DLD1 (cell line): Measurements from ENCODE around the gene ADSS2.

Experiments
- in situ Hi-C: cut with HindIII; loops from 2 replicates; pipeline ENCODE4 v1.10.0; 2017; ENCODE audit warnings: low sequenced_read_pairs

Gene ADSS2

DNA sequence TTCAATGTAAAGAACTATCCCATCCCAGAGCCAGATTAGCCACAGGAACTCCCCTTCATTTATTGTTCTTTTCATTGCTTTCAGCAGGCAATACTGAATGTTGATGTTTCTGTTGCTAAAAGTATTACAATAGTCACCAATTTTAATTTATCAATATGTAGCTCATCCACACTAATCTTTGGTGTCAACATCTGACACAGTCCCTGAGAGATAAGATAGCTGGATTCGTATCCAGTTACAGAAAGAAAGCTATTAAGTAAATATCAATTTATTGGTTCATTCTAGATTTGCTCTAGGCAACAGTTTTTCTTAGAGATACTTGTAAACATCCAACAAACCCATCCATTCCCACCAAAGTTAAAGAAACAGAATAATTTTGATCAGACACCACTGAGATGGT is 4.7 kb downstream of the ADSS2 start:
- in situ Hi-C loops = no loop called here

DNA sequence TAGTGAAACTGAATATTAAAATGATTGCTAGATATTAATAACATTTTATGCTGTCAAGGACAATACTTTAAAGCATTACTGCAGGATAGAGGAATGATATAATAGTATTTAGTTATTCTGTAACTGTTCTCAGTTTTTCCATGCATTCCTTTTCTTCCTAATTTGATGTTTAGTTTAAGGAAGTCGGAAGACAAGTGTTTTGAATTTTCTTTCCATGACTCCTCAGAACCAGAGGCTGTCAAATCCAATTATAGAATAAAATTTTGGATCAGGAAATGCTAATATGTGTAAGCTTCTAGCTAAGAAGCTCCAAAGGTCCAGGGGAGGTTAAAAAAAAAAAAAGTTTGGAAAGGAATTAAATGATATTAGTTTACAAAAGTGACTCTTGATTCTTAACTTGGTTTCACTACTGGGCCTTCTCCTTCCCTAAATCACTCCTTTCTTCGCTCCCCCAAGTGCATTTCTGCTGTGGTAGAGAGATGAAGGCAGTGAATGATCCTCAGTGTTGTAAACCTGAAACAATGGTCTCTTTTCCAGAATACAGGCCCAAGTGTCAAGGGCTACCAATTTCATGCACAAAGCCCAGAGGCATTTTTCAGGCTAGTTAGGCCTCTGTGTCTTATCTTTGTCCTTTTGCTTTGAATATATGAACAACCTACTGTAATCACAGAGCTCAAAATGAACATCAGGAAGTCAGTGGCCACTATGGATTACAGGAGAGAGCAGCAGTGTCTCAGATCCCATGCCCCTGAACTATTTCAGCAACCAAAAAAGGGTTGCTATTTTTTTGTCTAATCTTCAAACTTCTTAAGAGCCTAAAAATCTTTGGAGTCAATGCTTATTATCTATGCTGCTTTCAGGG is 6.2 kb downstream of the ADSS2 start:
- in situ Hi-C loops = no loop called here

DNA sequence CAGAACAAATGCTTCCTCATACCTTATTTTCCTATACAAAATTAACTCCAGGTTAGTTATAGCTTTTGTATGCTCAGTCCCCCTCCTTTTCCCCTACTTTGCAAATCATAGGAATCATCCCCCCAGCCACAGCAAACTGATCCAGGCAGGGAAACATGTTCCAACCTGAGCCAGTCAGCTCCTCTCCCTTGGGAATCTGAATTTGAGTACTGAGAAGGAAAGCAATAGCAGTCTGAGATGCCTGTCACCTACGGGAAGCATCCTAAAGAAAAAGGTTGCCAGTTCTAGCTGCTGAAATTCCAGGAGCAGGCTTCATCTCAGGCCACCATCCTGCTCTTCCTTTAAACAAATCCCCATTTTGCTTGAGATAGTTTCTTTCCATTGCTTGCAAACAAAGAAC is 6.9 kb downstream of the ADSS2 start:
- in situ Hi-C loops = no loop called here

DNA sequence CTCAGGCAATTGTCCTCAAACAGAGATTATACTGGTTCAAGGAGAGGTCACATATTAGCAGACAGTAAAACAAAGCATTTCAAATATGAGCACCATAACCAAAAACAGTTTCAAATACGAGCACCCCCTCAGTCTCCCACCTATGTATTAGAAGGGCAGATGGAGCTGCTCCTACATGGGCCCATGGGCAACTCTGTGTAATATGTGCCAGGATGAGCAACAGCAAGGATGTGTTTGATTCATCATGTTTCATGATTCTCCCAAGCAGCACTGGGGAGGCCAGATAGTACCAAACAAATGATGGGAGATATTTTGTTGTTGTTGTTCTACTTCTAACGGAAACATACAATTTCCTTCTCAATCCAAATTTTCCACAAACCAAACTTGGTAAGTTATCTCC is 8.9 kb downstream of the ADSS2 start:
- in situ Hi-C loops = no loop called here

DNA sequence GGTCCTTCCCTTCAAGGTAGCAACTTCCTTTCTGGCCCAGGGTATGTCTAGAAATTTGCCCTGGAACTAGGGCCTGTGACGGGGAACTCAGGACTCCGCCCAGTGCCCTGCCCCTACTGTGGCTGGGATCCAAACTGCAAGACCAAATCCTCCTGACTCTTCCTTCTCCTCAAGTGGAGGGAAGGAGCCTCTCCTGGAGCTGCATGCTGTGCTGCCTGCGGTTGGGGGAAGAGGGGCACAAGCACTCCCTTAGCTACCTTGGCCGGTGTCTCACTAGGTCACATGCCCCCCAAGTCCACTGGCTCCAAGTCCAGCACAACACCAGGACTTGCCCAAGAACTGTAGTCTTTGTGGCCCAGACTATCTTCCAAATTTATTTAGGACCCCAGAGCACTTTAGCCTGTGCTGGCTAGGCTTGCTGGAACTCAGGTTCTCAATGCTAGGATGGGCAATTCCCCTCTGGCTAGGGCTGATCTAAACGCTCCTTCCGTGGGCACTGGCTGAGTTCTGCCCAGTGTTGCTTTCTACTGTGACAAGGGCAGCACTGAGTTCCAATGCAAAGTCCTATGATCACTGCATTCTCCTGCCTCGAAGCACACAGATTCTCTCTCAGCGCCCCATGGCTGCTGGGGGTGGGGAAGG is 12.2 kb downstream of the ADSS2 start:
- in situ Hi-C loops = no loop called here

DNA sequence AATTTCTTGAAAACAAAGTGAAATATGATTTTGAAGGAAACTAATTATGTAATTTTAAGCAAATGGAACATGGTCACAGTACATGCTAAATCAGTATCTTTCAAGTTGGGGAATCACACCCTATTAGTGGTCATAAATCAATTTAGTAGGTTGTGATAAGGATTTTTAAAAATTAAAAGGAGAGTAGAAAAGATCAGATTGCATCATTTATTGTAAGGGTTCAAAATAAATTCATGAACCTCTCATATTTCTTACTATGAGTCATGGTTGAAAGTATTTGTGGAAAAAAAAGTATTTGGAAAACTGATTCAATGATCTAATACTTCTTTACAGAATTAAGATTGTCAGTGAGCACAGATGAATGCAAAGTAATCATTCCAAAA is 14.6 kb downstream of the ADSS2 start:
- in situ Hi-C loops = no loop called here

DNA sequence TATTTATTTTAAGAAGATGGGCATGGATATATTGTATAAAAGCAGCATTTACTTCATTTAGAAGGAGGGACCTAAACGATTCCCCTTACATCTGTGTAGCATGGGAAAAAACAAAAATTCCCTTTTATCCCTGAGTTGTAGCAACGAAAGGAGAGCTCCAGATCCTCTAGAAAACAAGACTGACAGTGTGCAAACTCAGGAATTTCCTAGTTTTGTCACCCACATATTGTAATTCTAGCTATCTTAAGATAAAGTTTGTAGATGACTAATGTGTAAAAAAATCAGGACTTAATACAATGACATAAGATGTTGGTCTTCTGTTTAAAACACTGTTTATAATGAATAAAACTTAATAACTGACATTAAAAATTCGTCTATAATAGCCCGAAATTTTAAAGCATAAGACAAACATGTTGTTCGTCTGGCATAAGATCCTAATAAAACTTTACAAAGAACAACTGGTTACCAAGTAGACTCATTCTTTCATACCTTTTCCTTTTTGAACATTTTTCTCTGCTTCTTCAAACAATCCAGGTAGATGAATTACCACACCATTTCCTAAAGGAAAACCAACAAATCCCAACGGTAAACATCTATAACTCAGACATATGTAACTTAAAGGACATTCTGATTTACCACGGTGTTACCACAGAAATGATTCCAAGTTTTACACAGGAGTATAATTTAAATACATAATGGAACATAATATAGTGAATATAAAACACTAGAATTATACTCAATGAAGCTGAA is 15.2 kb downstream of the ADSS2 start:
- in situ Hi-C loops = no loop called here

DNA sequence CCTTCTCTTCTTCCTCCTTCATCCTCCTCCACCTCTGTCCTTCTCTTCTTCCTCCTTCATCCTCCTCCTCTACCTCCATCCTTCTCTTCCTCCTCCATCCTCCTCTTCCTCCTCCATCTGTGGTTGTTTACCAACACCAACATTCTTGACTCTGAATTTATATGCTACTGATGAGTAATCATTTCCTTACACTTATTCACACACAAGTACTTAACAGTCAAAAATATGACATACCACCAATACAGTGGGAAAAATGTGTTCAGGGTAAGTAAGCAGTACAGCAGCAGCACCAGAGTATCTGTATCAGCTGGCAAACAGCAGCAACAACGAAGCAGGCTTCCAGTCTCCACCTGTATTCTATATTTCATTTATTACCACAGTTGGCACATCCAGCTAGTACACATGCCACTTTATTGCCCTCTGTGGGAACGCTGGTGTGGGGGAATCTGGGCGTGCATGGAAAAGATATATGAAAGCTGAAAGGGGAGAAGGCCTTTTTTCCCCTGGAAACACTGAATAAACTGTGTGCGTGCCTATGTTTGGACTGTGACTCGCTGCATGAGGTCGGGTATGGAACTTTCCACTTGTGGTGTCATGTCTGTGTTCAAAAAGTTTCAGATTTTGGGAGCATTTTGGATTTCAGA is 16.0 kb downstream of the ADSS2 start:
- in situ Hi-C loops = no loop called here

DNA sequence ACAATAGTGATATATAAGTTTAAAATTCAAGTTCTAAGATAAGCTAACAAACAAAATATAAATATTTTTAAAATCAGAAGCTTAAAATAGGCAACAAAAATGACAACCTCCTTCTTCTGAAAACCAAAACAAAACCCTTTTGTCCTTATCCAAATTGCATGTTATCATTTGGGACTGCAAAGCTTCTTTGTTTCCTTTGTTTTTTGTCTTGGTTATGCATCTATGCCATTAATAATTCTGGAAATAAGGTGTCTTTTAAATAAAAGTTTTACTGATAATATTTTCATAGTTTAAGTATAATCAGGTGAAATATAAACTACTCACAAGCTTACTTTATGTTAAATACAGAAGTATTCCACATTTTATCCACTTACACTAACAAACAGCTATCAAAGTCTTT is 20.5 kb downstream of the ADSS2 start:
- in situ Hi-C loops = no loop called here

DNA sequence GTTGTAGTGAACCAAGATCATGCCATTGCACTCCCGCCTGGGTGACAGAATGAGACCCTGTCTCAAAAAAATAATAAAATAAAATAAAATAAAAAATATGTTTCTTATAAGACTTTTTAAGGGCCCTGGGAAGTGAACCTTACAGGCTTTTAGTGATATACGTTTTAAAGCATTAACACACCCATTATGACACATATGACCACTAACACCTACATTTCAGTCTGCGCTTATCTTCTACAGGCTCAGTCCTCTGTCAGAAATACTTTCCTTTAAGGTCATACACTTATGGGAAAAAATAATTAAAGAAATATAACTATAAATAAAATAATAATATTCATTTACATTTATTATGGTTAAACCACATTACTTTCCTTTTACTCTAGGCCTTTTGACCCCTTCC is 21.9 kb downstream of the ADSS2 start:
- in situ Hi-C loops = no loop called here

DNA sequence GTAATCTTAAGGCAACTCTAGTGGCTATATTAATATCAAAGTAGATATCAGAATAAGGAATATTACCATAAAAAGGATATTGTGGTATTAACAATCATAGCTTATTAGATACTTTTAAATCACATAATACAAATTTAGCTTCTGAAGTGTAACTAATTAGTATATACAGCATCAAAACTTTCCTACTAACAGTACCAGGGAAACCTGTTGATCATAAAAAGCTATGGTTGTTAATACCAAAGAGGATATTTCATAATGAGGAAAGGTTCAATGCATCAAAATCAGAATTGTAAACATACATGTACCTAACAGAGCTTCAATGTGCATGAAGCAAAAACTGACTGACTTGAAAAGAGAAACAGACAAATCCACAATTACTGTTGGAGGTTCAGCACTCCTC is 24.1 kb downstream of the ADSS2 start:
- in situ Hi-C loops = no loop called here

DNA sequence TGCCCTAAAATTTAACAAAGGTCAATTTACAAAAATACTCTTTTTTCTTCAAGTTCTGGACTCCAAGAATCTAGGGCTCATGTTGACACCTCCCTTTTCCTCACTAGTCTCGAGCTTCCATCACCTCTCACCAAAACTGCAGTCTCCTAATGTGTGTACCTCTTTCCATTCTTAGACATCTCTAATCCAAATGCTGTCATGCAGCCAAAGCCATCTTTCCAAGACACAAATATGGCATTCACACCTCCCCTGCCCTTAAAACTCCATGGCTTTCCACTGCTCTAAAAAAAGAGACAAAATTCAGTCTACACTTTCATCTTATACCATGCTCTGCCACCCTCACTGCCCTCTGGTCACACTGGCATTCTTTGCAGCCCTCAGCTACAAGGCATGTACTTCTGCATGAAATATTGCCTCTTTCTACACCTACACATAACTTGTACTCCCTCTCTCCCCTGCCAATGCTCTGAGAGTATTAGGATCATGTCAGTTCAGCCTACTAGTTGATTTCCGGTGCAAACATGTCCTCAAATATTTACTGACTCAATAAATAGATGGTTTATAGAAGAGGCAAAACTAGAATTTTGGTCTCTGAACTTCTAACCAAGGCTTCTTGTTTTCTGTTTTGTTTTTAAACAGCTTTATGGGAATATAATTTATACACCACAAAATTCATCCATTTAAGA is 26.9 kb downstream of the ADSS2 start:
- in situ Hi-C loops = no loop called here

DNA sequence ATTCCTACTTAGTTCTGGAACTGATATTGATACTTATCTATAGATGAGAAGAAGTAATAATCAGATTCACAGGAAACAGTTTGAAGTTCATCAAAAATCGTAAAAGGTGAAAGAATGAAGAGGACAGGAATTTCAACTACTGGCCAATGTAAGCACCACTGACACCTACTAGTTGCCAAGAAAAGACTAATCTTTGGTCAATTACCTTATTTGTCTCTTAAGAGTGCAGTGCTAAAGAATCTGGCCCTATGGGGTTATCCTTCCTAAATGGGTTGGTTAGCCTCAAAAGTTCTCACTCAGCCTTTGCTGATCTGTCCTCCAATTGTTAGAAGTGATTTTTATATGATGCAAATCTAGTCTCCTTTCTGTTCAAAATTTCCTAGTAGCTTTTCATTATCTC is 29.5 kb downstream of the ADSS2 start:
- in situ Hi-C loops = no loop called here

DNA sequence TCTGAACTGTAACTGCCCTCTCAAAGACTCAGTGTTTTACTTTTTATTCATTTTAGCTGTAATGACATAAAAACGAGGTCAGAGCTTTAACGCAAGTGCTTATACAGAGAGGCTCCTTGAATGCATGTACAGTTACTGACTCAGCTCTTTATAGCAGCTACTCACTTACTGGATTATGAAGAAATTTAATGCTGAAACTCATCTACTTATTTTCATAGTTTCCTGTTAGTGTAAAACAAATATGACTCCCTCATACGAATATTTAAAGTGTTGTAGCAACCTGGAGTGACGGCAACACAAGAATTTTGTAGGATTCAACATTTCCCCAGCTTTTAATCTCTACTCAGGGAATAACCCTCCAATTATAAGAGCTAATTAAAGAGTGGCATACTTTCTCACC is 32.7 kb downstream of the ADSS2 start:
- in situ Hi-C loops = no loop called here

DNA sequence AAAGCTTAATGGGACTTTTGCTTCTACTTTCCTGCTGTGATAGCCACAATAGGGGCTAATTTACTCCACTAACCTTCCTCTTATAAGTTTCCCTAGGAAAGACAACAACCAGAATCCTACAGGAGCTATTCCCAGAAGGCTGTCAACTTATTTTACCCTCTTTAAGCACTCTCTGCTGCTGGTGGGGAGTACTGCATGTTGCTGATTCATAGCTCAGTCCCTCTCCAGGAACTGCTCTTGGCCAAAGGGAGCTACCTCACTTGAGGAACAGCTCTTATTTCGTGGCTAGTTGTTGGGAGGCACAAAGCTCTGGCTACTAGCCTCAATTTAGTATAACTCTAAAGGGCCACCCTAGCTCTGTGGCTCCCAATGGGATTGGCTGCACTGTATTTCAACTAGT is 37.2 kb downstream of the ADSS2 start:
- in situ Hi-C loops = no loop called here

DNA sequence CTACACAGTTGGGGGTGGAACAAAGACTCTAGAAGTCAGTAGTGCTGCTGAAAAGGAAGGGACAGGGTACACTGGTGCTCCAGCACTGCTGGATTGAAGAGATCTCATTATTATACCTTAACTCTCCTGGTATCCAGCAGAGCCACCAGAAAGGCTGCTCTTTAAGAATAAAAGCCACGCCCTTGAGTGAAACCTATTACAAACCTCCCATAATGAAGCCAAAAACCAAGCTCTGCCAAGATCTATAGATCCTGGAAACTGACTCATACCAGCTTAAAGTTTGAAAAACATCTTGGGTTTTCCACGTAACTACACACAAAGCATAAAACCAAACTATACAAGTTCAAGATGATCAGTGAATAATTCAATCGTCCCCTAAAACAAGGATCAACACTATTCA is 38.0 kb downstream of the ADSS2 start:
- in situ Hi-C loops = no loop called here

DNA sequence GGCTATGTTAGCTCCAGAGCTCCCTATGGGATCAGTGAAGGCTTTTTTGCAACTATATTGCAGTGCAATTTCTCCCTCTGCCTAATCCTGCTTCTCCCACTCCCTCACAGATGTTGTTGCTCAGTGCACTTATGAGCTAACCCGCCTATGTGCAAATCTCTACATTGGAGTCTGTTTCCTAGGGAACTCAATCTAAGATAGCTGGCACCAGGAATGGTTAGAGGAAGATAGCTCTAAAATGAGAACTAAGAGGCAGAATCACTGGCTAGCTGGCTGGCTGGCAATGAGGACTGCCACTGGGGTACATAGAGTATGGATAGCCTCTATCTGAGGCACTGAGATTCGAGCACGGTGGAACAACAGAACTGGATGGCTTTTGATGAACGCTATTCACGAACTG is 39.5 kb downstream of the ADSS2 start:
- in situ Hi-C loops = no loop called here

DNA sequence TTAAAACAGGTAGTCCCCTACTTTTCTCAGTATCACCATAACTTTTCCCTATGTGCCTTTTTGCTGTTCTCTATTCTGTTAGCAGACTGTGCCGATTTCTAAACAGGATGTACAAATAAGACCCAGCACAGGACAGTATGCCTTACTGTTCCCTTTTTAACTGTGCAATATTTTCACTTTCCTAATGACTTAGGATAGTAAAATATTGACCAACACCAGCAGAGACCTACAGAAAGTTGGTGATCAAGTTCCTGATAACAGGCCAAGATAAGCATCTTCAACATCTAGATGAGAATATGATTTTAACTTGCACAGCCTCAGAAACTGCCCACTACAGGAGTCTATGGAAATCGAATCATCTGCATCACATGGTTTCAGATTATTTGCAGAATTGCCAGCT is 42.0 kb downstream of the ADSS2 start:
- in situ Hi-C loops = no loop called here

DNA sequence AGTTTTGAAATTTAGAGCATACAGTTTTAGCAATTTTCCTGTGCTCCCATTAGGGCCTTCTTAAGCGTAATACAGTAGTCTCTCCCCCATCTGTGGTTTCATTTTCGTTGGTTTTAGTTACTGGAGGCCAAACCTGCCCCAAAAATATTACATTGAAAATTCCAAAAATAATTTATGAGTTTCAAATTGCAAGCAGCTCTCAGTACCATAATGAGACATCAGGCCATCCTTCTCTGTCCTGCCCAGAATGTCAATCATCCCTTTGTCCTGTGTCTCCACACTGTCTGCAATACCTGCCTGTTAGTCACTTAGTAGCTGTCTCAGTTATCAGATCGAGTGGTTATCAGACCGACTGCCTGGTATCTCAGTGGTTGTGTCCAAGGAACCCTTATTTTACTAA is 45.4 kb downstream of the ADSS2 start:
- in situ Hi-C loops = no loop called here

DNA sequence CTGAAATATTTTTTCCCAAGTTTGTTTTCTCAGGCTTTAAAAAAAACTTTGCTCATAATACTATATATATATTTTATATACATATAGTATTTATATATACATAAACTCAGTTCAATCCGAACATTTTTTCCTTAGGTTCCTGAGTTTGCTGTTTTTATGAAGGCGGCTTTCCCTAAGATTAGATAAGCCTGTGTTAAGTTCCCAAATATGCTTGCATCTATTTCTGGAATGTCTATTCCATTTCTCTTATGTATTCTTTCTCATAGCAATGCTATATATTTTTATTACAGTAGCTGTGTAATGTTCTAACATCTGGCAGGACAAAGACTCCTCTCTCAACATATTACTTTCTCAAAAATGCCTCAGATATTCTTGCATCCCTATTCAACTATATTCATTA is 45.9 kb downstream of the ADSS2 start:
- in situ Hi-C loops = no loop called here

DNA sequence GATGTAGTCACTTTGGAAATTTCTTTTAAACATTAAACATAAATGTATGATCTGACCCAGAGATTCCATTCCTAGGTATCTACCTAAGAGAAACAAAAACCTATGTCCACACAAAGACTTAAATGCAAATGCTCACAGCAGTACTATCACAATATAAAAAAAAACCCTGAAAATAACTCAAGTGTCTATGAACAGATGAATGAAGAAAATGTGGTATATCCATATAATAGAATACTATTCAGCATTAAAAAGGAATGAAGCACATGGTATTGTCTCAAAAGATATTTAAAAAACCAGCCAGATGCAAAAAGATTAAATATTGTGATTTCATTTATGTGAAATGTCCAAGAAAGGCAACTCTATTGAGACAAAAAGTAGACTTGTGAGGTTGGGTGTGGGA is 48.3 kb downstream of the ADSS2 start:
- in situ Hi-C loops = no loop called here
